BE2C (cell line): Measurements from ENCODE around the gene IGFBP7.

Experiments used
- DNase-seq: peaks from one replicate; pipeline ENCODE4 v3.0.0-alpha.2; 2020
- H3K27me3 ChIP-seq: fragments of 250-450 bp; sonication (Bioruptor Pico); 2 replicates; pipeline ENCODE4 v1.5.1; 2020; ENCODE audit warnings: mild to moderate bottlenecking
- H3K36me3 ChIP-seq: fragments of 250-450 bp; sonication (Bioruptor Pico); 2 replicates; pipeline ENCODE4 v1.5.1; 2020; ENCODE audit warnings: mild to moderate bottlenecking
- H3K4me1 ChIP-seq: fragments of 250-450 bp; sonication (Bioruptor Pico); 2 replicates; pipeline ENCODE4 v1.5.1; 2020
- H3K4me3 ChIP-seq: 2 replicates; pipeline ENCODE4 v1.5.1; 2011; ENCODE audit warnings: low read depth, low read length
- H3K9me3 ChIP-seq: fragments of 250-450 bp; sonication (Bioruptor Pico); 2 replicates; pipeline ENCODE4 v1.5.1; 2020
- CTCF ChIP-seq: IDR thresholded peaks from 2 replicates; pipeline ENCODE4 v1.5.1; 2012; ENCODE audit warnings: mild to moderate bottlenecking, low read depth, low read length

IGFBP7 gene

GRCh38 chr4:57078685-57079521, 31.3 kb downstream of the IGFBP7 start:
- TF ChIP-seq CTCF: no peak
- Histone ChIP-seq H3K4me1 (no peaks in the 10 kb centered on the region), H3K27me3 (no peaks in the 10 kb centered on the region), H3K4me3 (no peak overlapping the region), H3K9me3 (no peaks in the 10 kb centered on the region), H3K36me3 (no peaks in the 10 kb centered on the region)
- DNase-seq: no peak

- DNase-seq: no peak
Observed at GRCh38 chr4:57077550-57078343, 32.4 kb downstream of the IGFBP7 start.

GRCh38 chr4:57076646-57077045, 33.5 kb downstream of the IGFBP7 start:
- Histone ChIP-seq H3K27me3 (no peaks in the 10 kb centered on the region), H3K4me1 (no peaks in the 10 kb centered on the region), H3K36me3 (no peaks in the 10 kb centered on the region), H3K4me3 (no peak overlapping the region), H3K9me3 (no peaks in the 10 kb centered on the region)
- TF ChIP-seq CTCF: no peak
- no peak for DNase-seq

More at GRCh38 chr4:57077550-57078343, 32.4 kb downstream of the IGFBP7 start:
- Histone ChIP-seq H3K27me3 (no peaks in the 10 kb centered on the region), H3K9me3 (no peaks in the 10 kb centered on the region), H3K4me3 (no peak overlapping the region), H3K4me1 (no peaks in the 10 kb centered on the region), H3K36me3 (no peaks in the 10 kb centered on the region)
- no peak for TF ChIP-seq CTCF

- H3K27me3 ChIP-seq: no peaks in the 10 kb centered on the region
- no peak overlapping the region for H3K4me3 ChIP-seq
- DNase-seq: no peak
- no peak for TF ChIP-seq CTCF
- no peaks in the 10 kb centered on the region for H3K9me3 ChIP-seq
- peaks cover 3% of the 10 kb centered on the region; the same call in 1 of the 2 replicates for H3K4me1 ChIP-seq
- no peaks in the 10 kb centered on the region for H3K36me3 ChIP-seq
Observed at GRCh38 chr4:57075367-57075766, 34.8 kb downstream of the IGFBP7 start.

GRCh38 chr4:57074744-57075143, 35.4 kb downstream of the IGFBP7 start:
- TF ChIP-seq CTCF: no peak
- Histone ChIP-seq H3K9me3 (no peaks in the 10 kb centered on the region), H3K27me3 (no peaks in the 10 kb centered on the region), H3K36me3 (no peaks in the 10 kb centered on the region), H3K4me3 (no peak overlapping the region), H3K4me1 (peaks cover 3% of the 10 kb centered on the region; the same call in 1 of the 2 replicates)
- DNase-seq: no peak

- Histone ChIP-seq H3K4me3 (no peak overlapping the region), H3K36me3 (no peaks in the 10 kb centered on the region), H3K9me3 (no peaks in the 10 kb centered on the region), H3K4me1 (peaks cover 3% of the 10 kb centered on the region; the same call in 1 of the 2 replicates), H3K27me3 (no peaks in the 10 kb centered on the region)
- no peak for DNase-seq
- TF ChIP-seq CTCF: no peak
Observed at GRCh38 chr4:57073559-57073958, 36.6 kb downstream of the IGFBP7 start.
